Activated naive CD8-positive, alpha-beta T cell treated with anti-CD3 and anti-CD28 coated beads, Interleukin-2, amount 50 U/mL, for 16 hours (primary cell): ENCODE results near the gene MYO7B.

Source experiments
- DNase-seq: peaks from one replicate; pipeline ENCODE4 v3.0.0-alpha.2; 2020; ENCODE audit warnings: low read depth, low spot score

Gene MYO7B

GRCh38 chr2:127661949-127662510 lies 126.5 kb downstream of the MYO7B start:
- DNase-seq, result no peak

- DNase-seq, result no peak
Measured at GRCh38 chr2:127662937-127663565, 127.6 kb downstream of the MYO7B start.

- DNase-seq, result no peak
Measured at GRCh38 chr2:127663566-127664064, 128.1 kb downstream of the MYO7B start.

GRCh38 chr2:127664065-127664894 lies 128.8 kb downstream of the MYO7B start:
- no peak for DNase-seq

- no peak for DNase-seq
Measured at GRCh38 chr2:127664895-127665225, 129.4 kb downstream of the MYO7B start.

- no peak for DNase-seq
Measured at GRCh38 chr2:127665267-127665893, 129.9 kb downstream of the MYO7B start.

GRCh38 chr2:127669056-127669455 lies 133.6 kb downstream of the MYO7B start:
- DNase-seq, result no peak

- DNase-seq, result no peak
Measured at GRCh38 chr2:127670055-127670956, 134.8 kb downstream of the MYO7B start.

GRCh38 chr2:127670957-127671290 lies 135.4 kb downstream of the MYO7B start:
- DNase-seq, result no peak

GRCh38 chr2:127671557-127672302 lies 136.2 kb downstream of the MYO7B start:
- no peak for DNase-seq

GRCh38 chr2:127672341-127673224 lies 137.1 kb downstream of the MYO7B start:
- DNase-seq, result no peak

- no peak for DNase-seq
Measured at GRCh38 chr2:127673291-127674069, 138.0 kb downstream of the MYO7B start.

- no peak for DNase-seq
Measured at GRCh38 chr2:127674241-127675209, 139.0 kb downstream of the MYO7B start.

- DNase-seq, result no peak
Measured at GRCh38 chr2:127675331-127676261, 140.1 kb downstream of the MYO7B start, which contains the start of gene LIMS2. LIMS2 (minus strand) TSS chr2:127675530; CDS start chr2:127675024, 506 bp downstream.

- no peak for DNase-seq
Measured at GRCh38 chr2:127676906-127677305, 141.4 kb downstream of the MYO7B start.

GRCh38 chr2:127678531-127678930 lies 143.0 kb downstream of the MYO7B start:
- no peak for DNase-seq
